Superior temporal gyrus (tissue), 1 donor: ENCODE data around the gene LINC00305.

Source experiments
- DNase-seq: peaks from one replicate; pipeline ENCODE4 v3.0.0-alpha.2; 2016; ENCODE audit errors: extremely low spot score

LINC00305 gene

GRCh38 chr18:64031411-64031810 is 117.5 kb downstream of the LINC00305 start:
- no peak for DNase-seq
